GM12878 (cell line): ENCODE results near the gene GFAP.

Source experiments
- EP300 ChIP-seq, 2 experiments: fragments of 150-350 bp in 1 of 2; IDR thresholded peaks; 2 replicates each; pipeline ENCODE4 v1.6.1; 2011 to 2012; ENCODE audit warnings: low read depth in 2 of 2, low read length in 2 of 2, borderline replicate concordance in 1 of 2, improper control_type of control experiment in 1 of 2, inconsistent platforms in 1 of 2; ENCODE audit not compliant: control insufficient read depth in 1 of 2
- FOXK2 ChIP-seq: fragments of 450-650 bp; IDR thresholded peaks from 2 replicates; pipeline ENCODE4 v1.6.1; 2017; ENCODE audit warnings: mild to moderate bottlenecking, moderate library complexity
- SIX5 ChIP-seq: IDR thresholded peaks from 2 replicates; pipeline ENCODE4 v1.6.1; 2011; ENCODE audit warnings: mild to moderate bottlenecking, low read depth, low read length, moderate library complexity; ENCODE audit not compliant: severe bottlenecking
- STAT1 ChIP-seq: fragments of 450-650 bp; conservative IDR thresholded peaks from 2 replicates; pipeline ENCODE4 v1.6.1; 2014; ENCODE audit warnings: antibody characterized with exemption, mild to moderate bottlenecking
- SUZ12 ChIP-seq: fragments of 200-600 bp; sonication (generic); IDR thresholded peaks from one replicate; pipeline ENCODE4 v1.6.1; 2018; ENCODE audit warnings: antibody characterized with exemption, mild to moderate bottlenecking; ENCODE audit not compliant: unreplicated experiment
- TF ChIP-seq, protein P1 (sequence below), 3 experiments: IDR thresholded peaks in 2 of 3; conservative IDR thresholded peaks in 1 of 3; 2 replicates each; pipeline ENCODE4 v1.5.1; 2011; ENCODE audit warnings: low read depth in 3 of 3, low read length in 3 of 3, mild to moderate bottlenecking in 3 of 3, control low read depth in 2 of 3, moderate library complexity in 2 of 3, inconsistent platforms in 1 of 3, mixed read lengths in 1 of 3; ENCODE audit not compliant: control insufficient read depth in 2 of 3, insufficient read depth in 1 of 3; ENCODE audit errors: extremely low read depth in 1 of 3
- TF ChIP-seq, protein P2 (sequence below): IDR thresholded peaks from 2 replicates; pipeline ENCODE4 v1.6.1; 2011; ENCODE audit warnings: borderline replicate concordance, low read depth, mild to moderate bottlenecking, moderate library complexity, mixed read lengths, low read length; ENCODE audit not compliant: insufficient read depth; ENCODE audit errors: extremely low read length
- TF ChIP-seq, protein P3 (sequence below): fragments of 450-650 bp; IDR thresholded peaks from 2 replicates; pipeline ENCODE4 v1.6.1; 2016; ENCODE audit warnings: mild to moderate bottlenecking

DNA sequence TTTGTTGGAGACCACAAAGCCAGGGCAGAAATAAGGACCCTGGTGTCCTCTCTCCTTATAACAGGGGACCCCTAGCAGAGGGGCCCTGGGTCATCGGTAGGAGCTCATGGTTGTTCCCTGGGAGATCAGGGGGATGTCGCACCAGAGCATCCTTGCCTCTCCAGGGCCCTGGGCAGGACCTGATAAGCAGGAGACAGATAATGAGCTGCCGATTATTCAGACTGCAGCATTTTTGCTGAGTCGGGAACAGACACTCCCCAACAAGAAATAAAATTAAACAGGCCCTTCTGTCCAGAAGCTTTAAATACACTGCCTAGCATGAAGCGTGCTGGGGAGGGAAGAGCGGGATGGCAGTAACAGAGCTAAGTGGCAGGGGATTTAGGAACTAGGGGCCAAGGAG is 15.4 kb upstream of the GFAP start:
- TF ChIP-seq SIX5 (no peak), EP300 (IDR thresholded peaks at IDR 0.05; ENCODE audit: borderline replicate concordance in 1 of 2, control insufficient read depth in 1 of 2, low read depth in 2 of 2, low read length in 2 of 2) (no peak), FOXK2 (no peak), STAT1 (no peak), SUZ12 (no peak)
- TF ChIP-seq, protein P1, sequence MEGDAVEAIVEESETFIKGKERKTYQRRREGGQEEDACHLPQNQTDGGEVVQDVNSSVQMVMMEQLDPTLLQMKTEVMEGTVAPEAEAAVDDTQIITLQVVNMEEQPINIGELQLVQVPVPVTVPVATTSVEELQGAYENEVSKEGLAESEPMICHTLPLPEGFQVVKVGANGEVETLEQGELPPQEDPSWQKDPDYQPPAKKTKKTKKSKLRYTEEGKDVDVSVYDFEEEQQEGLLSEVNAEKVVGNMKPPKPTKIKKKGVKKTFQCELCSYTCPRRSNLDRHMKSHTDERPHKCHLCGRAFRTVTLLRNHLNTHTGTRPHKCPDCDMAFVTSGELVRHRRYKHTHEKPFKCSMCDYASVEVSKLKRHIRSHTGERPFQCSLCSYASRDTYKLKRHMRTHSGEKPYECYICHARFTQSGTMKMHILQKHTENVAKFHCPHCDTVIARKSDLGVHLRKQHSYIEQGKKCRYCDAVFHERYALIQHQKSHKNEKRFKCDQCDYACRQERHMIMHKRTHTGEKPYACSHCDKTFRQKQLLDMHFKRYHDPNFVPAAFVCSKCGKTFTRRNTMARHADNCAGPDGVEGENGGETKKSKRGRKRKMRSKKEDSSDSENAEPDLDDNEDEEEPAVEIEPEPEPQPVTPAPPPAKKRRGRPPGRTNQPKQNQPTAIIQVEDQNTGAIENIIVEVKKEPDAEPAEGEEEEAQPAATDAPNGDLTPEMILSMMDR (IDR thresholded peaks at IDR 0.05 in 2 of 3, conservative IDR thresholded peaks at IDR 0.05 in 1 of 3; ENCODE audit: control insufficient read depth in 2 of 3, extremely low read depth in 1 of 3, insufficient read depth in 1 of 3, low read depth in 3 of 3, low read length in 3 of 3) = no peak
- TF ChIP-seq, protein P2, sequence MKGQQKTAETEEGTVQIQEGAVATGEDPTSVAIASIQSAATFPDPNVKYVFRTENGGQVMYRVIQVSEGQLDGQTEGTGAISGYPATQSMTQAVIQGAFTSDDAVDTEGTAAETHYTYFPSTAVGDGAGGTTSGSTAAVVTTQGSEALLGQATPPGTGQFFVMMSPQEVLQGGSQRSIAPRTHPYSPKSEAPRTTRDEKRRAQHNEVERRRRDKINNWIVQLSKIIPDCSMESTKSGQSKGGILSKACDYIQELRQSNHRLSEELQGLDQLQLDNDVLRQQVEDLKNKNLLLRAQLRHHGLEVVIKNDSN = no peak
- TF ChIP-seq, protein P3, sequence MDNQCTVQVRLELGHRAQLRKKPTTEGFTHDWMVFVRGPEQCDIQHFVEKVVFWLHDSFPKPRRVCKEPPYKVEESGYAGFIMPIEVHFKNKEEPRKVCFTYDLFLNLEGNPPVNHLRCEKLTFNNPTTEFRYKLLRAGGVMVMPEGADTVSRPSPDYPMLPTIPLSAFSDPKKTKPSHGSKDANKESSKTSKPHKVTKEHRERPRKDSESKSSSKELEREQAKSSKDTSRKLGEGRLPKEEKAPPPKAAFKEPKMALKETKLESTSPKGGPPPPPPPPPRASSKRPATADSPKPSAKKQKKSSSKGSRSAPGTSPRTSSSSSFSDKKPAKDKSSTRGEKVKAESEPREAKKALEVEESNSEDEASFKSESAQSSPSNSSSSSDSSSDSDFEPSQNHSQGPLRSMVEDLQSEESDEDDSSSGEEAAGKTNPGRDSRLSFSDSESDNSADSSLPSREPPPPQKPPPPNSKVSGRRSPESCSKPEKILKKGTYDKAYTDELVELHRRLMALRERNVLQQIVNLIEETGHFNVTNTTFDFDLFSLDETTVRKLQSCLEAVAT = no peak
